ENCODE measurements around the gene BRSK2.

Gene BRSK2

DNA sequence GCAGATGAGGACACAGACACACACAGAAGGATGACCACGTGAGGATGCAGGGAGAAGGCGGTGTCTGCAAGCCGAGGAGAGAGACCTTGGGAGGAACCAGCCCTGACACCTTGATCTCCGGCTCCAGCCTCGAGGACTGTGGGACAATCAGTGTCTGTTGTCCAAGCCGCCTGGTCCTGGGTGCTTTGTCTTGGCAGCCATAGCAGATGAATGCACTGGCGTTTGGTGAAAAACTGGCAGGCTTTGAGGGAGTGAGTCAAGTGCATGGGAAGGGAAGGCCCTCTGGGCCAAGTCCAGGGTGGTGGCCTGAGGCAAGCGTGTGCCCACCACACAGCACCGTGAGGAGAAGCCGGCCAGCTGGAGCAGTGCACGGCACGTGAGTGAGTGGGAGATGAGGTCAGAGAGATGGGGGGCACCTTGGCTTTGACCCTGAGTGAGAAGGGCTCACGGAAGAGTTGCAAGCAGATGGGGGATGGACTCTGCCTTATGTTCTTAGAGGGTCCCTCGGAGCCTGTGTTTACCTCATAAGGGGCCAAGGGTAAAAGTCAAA lies 12.4 kb upstream of the BRSK2 start:
- ATAC-seq = no peak

DNA sequence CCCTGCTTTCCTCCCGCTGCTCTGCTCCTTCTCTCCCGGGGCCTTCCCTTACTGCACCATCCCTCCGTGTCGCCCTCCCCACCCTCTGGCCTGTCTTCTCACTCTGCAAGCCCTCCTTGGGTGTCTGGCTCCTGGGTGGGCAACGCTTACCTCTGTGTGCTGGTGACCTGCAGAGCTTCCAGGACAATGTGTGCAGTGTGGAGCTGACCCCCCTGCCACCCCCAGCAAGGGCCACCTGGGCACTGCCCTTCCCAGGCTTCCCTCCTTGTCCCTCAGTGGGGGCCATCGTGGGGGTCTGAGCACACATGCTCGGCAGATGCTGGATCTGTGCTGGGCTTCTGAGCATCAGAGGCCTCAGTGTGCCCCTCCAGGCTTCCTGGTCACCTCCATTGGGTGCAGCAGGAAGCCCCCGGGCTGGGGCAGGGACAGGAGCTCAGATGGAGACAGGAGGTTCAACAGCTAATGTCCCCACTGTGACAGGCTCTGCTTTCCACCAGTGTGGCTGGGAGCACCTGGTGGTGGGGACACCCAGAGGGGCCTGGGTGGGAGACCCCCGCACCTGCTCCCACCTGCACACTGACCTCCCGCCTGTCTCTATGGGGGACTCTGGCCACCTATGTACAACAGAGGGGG lies 7.8 kb upstream of the BRSK2 start:
- ATAC-seq = no peak

DNA sequence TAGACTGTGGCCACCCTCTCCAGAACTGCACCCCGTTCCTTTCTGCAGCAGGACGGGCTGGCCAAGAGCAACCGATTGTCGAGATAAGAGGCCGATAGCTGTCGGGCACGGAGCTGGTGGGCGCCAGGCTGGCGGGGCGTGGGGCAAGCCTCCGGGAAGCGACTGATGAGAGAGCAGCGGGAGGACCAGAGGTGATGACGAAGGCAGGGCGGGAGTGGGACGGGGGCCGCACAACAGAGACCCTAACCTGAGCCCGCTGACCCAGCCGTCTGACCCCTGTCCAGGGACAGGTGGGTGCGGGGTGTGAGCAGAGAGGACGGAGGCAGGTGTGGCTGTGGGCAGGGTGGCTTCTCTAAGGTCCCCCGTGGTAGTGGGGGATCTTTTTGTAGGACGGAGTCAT lies 7.3 kb upstream of the BRSK2 start:
- ATAC-seq = peak; percentile 1 to 4

DNA sequence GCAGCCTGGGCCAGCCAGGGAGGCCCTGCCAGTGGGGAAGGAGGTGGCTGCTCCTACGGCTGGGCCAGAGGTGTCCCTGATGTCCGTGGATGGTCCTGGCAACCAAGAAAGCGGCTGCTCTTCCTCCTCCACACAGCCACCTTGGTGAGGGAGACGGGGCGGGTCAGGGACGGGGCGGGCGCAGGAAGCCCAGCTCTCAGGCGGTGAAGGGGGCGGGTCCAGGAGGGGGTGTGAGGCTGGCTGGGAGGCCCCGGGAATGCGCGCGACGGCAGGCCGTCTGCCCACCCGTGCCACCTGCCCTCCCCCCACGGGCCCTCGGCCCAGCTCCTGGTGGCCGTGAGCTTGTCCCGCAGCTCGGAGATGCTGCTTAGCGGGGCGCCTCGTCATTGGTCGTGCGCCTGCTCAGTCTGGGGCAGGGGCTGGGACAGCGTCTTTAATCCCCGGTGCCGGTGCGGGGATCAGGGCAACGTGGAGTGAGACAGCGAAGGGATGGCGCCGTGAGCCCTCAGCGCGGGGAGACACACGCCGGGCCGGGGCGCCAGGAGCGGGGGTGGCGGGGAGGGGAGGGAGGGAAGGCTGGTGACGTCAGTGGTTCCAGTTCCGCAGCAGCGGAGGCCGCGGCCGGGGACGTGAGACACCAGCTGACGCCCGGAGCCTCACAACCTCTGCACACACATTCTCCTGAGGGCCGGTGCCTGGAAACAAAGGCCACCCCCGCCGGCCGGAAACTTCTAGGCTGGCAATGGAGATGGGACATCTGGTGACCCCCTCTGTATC lies 6.7 kb upstream of the BRSK2 start:
- peak; percentile 77 to 81 for ATAC-seq

DNA sequence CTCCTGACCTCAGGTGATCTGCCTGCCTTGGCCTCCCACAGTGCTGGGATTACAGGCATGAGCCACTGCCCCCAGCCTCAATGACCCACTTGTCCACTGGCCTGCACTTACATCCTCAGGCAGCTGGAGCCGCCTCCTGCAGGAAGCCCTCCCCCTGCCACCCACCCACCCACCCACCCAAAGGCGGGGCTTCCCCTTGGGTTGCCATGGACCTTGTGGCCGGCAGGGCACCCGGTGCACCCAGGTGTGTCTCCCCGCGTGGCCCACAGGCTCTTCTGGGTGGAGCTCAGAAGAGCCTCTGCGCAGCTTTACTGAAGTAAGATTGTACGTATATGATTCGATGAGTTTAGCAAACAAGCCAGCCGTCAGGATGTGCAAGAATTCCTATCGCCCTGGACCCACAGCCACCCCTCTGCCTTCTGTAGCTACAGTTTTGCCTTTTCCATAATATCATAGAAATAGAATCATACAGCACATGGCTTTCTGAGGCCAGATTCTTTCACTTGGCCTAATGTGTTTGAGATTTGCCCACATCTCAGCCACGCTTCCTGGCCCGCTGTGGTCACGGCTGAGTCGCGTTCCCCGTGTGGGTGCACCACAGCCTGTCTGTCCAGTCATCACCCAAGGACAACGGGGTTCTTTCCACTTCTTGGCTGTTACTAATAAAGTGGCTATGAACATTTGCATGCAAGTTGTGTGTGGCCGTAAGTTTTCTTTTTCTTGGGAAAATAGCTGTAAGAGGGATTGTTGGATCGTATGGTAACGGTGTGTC lies 5.3 kb upstream of the BRSK2 start:
- ATAC-seq = no peak

DNA sequence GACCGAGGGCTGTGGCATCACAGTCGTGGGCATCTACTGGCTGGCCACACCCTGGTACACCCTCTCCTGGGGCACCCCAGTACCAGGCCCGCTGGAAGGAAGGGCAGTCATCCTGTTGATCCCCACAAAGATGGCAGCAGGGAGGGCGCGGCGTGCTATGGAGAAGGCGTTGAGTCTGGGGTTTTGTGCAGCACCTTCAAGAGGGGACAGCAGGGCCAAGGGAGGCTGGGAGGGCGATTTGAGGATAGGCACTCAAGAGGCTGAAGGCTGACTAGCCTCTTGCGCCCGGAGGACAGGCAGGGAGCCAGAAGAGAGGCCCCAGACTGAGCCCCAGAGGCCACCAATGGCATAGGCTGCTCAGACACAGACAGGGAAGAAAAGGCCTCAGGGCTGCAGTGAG lies 2.2 kb upstream of the BRSK2 start:
- ATAC-seq = no peak

DNA sequence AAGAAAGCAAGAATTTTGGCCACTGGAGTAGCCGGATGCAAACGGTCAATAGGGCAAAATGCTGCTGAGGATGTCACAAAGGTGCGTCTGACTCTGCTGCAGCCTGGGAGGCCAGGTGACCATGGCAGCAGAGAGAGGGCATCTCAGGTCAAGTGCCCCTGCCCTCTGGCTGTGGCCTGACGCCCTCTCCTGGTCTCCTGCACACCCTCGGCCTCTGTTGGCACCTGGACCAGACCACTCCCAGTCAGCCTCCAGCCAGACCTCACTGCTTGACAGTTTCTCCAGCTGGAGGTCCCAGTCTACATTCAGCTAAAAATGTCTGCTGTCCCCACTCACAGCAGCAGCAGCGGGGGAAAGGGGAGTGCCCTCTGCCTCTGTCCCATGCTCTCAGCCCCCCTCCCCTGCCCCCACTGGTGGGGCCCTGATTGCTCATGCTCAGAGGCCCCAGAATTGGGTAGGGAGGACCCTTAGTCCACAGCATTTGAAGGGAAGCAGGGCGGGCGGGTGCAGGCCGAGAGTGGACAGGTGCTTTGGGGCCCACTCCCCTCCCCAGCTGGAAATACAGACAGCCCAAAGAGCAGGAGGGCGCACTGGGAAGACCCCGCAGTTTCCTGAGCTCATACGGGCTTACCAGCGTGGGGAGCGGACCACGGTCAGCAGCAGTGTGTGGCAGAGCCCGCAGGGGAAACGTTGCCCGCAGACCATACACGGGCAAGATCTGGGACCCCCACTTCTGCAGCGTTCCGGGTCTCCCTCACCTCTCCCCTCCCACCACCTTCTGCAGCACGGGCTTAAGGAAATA lies 1.6 kb upstream of the BRSK2 start:
- no peak for ATAC-seq

DNA sequence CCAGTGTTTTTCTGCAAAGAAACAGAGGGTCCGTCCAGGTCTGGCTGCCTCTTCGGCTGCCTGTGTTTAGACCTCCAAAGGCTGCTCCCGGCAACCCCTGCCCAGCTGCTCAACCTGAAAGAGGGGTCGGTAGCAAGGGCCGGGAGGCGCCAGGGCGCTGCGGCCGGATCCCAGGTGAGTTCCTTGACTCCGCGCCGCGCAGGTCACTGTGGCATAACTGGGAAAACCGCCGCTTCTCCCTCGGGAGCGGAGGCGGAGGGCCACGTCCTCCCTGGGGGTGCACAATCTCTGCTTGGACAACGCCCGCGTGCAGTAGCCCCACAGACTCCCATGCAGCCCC lies 1.0 kb upstream of the BRSK2 start:
- no peak for ATAC-seq

DNA sequence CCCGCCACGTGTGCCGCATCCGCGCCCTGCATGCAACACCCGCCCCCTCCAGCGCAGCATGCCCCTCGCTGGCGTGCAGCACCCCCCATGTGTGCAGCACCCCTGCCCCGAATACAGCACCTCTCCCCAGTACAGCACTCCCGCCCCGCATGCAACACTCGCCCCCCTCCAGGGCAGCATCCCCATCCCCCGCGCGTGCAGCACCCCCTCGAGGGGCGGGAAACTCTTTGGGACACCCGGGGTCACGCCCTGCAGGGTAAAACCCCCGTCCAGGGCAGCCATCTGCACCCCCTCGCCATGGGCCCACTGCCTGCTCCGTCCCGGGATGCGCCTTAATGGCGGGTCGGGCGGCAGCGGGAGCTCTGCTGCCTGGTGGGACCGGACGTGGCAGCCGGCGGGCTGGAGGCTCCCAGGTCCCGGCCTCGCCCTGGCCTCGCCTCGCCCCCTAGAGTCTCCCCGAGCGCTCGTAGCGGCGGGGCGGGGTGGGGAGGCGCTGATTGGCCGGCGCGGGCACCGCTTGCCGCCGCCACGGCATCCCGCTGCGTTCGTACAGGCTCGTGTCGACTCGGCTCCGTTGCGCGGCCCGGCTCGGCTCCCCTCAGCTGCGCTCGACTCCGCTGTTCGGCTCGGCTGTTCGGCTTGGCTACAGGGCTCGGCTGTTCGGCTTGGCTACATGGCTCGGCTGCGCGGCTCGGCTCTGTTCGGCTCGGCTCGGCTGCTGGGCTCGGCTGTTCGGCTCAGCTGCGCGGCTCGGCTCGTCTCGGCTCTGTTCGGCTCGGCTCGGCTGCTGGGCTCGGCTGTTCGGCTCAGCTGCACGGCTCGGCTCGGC lies 417 bp upstream of the BRSK2 start:
- peak; percentile 98 for ATAC-seq

DNA sequence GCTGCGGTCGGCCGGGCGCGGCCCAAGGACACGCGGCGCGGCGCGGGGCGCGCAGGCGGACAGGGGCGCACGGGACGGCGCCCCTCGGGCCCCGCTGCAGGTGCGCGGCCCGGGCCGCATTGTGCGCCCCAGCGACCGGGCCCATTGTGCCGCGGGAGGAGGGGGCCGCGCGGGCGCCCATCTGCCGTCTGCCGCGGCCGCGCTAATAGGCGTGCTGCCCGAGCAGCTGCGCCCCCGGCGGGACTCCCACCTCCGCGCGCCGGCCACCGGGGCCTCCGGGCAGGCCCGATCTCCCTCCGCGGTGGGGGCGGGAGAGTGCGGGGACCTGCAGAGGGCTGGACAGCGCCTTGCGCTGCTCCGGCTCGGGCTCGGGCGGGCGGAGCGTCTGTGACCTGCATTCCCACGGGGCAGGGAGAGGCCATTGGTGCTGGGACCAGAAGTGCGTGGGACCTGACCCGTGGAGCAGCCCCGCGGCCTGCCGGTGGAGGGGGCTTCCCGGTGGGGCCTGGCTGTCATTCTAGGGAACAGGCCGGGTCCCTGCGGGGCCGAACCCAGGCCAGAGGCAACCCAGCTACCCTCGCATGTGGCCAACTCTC lies 933 bp downstream of the BRSK2 start:
- no peak for ATAC-seq

DNA sequence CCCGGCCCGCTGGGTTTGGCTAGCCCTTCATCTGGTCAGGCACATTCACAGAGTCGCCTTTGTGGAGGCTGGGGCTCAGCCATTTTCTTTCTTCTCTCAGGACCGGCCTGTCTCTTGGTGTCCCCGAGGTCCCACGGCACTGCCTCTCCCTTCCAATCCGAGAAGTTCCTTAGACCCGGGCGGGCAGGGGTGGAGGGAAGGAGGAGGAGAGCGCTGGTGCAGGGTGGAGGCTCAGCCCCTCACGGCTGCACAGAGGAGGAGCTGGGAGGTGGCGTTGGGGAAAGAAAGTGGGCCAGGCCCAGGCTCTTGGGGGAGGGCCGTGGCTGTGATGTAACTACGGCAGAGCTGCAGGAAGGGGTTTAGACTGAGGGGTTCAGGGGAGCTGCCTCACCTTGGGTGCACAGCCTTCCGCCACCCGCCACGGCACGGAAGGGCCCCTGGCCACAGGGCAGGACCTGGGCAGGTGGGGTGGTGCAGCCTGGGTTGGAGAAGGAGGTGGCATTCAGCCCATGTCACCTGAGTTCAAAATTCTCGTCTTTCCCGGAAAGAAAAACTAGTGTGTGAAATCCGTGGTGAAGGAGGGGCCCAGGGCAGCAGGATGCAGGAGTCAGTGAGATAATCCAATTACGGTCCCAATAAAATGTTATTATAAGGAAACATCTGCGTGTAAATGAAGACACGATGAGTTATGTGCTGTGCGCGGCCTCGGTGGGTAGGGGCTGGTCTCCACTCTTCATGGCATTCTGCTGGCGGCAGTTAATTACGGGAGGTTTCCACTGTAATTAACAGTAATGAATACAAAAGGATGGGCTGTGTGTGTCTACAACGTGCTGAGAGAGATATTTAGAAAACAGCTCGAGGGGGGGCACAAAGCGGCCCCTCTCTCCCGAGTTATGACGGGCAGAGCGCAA lies 1.7 kb downstream of the BRSK2 start:
- no peak for ATAC-seq

DNA sequence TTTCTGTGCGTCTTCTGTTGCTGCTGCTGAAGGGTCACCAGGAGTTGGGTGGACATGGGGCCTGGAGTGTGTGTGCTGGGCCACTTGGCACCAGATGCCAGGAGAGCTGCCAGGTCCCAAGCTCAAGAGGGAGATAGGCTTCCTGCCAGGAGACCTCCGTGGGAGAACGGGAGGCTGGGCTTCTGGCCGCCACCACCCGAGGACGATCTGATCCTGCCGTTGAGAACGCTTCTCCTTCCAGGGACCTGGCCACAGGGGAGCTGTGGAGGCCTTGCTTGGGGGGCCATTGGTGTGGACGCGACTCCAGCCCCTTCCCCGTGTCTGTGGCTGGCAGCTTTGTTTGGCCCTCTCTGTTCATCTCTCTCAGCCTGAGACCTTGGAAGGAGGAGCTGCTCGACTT lies 2.4 kb downstream of the BRSK2 start:
- no peak for ATAC-seq

DNA sequence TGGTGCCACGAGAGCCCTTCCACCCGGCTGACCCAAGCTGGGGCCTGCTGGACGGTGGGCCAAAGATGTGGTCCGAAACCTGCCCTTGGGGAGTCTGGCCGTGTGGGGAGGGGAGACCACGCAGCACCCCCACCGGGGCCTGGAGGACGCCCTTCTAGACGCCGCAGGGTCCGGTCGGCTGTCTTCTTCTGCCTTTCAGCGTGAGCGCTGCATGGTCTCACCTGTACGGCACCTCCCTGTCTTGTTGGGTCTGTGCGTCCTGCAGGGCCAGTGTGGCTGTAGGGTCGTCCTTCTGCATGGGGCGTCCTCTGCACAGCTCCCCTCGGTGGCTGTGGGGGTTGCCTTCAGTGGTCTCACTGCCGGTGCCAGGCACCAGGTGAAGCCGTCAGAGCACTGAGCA lies 2.8 kb downstream of the BRSK2 start:
- no peak for ATAC-seq

DNA sequence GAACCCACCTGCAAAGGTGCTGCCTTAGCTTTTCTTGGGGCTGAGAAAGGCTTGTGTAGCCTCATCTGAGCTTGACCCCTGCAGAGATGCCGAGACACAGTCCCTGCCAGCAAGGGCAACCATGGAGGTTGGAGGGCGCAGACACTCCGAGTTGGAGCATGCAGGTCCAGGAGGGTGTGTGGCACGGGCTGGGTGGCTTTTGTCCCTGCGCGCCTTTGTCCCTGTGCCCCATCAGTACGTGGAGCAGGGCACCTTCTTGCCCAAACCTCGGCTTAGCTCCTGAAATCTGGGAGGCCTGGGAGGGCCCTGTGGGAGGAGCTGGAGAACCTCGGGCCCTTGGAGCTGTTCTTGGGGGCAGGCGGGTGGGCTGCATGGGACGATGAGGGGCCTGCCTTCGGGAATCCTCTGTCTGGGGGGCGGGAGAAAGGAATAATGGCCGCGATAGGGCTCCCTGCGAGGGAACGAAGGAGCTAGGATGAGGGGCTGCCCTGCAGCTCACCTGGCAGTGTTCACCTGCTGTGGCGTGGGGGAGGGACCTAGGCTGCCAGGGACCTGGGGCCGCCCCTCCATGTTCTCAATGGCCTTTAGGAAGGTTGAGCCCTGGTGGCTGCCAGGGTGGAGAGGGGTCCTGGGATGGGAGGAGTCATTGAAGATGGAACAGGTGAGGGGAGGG lies 3.4 kb downstream of the BRSK2 start:
- ATAC-seq = no peak

DNA sequence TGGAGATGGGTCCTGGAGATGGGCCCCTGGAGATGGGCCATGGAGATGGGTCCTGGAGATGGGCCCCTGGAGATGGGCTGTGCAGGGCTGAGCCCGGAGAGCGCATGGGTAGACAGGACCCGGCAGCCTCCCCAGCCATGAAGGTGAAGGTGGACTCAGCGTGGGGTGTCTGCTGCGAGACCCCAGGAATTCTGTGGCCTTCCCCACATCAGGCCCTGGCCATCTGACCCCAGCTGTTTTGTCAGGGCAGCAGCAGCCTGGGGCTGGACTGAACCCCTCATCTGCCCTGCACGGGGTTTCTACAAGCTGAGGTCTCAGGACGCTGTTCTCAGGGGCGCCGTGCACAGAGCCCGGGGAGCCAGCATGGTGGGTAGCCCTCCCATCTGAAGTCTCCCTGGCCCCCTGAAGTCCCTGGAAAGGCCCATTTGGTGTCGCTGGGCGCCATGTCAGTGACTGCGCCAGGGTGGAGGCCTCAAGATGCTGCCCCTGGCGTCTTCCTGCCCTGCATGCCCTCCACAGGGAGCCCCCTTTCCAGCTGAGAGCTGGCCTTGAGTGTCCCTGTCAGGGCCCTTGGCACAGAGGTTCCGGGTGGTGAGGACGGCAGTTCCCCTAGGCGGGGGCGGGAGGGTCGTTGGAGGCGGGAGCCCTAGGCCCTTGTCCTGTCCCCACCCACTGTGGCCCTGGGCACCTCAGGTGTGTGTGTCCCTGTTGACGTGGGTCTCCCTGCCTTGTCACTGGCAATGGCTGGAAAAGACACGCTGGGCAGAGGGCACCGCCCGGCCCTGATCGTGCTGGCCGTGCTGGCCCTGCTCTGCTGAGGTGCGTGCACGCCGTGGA lies 5.4 kb downstream of the BRSK2 start:
- no peak for ATAC-seq

DNA sequence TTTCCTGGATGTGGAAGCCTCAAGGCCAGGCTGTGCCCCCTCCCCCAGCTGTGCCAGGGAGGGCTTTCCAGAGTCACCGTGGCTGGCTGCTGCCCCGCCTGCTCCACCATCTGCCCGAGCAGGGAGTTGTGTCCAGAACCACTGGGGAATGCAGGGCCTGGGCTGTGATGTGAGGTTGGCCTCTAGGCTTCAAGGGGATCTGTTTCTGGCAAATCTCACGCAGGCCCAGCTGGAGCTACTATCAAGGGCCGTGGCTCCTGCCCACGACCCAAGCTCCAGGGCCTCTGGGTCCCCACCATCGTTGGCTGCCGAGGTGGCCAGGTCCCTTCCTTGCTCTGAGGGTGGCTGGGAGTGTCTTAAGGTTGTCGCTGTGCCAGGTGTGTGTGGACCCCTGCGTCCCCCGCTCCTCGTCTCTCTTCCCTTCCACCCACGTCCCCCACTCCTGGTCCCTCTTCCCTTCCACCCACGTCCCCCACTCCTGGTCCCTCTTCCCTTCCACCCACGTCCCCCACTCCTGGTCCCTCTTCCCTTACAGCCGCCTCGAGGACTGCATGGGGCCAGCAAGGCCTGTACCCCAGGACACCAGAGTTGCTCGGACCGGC lies 6.1 kb downstream of the BRSK2 start:
- ATAC-seq = no peak

DNA sequence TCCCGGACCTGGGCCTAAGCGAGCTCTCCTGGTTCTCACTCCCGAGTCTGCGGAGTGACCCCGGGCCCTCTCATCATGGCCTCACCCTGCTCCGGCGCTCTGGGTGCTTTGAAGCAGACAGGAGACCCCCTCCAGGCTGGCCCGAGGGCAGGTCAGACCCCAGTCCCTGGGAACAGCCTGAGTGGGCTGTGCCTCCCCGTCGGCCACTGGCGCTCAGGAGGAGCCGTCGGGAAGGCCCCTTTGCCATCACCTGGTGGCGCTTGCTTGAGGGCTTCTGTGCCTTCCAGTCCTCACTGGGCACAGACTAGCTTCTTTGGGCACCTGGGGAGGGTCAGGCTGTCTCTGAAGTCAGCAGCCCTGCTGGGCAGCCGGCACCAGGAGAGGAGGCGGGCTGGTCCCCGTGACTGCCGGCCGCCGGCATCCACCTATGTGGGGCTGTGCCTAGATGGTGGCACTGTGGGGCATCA lies 6.7 kb downstream of the BRSK2 start:
- no peak for ATAC-seq

DNA sequence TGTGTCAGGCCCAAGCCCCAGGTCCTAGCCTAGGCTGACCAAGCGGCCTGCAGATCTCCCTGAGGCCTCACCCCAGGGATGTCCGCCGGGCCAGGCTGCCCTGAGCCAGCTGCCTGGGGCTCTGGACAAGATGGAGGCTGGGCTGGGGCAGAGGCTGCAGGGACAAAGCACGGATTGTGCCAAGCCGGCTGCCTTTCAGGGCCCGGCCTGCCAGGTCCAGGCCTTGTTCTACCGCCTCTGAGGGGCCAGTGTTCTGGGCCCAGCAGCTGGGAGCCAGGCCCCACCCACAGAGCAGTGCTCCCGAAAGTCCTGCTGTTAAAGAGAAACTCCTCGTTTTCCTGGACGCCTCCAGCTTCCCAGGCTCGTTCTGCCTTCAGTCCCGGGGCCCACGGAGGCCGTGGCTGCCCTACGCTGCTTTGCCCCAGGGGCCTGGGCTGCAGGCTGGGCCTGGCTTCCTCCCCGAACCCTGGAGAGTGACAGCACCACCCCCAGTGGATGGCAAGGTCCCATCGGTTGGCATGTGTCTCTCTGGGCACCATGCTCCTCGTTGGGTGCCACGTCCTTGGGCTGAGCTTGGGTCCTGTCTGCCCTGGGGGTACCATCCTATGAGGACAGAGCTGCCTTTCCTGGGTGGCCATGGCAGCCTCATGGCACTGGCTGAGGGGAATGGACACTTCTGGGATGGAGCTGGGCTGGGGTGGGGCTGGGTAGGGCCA lies 7.6 kb downstream of the BRSK2 start:
- ATAC-seq = no peak
